Stimulated activated CD8-positive, alpha-beta memory T cell treated with anti-CD3 and anti-CD28 coated beads, Interleukin-12 subunit alpha, Interleukin-12 subunit beta, amount 100 ng/mL, for 24 hours (primary cell): Measurements from ENCODE around the gene ZNF132.
"Not testable (repeated sequence)": the region's sequence is repeated elsewhere in the genome, so short reads cannot be mapped to it uniquely, and the experiment has no call there.

Experiments
- DNase-seq: peaks from one replicate; pipeline ENCODE4 v3.0.0-alpha.2; 2020; ENCODE audit errors: extremely low read depth

Gene ZNF132

DNA sequence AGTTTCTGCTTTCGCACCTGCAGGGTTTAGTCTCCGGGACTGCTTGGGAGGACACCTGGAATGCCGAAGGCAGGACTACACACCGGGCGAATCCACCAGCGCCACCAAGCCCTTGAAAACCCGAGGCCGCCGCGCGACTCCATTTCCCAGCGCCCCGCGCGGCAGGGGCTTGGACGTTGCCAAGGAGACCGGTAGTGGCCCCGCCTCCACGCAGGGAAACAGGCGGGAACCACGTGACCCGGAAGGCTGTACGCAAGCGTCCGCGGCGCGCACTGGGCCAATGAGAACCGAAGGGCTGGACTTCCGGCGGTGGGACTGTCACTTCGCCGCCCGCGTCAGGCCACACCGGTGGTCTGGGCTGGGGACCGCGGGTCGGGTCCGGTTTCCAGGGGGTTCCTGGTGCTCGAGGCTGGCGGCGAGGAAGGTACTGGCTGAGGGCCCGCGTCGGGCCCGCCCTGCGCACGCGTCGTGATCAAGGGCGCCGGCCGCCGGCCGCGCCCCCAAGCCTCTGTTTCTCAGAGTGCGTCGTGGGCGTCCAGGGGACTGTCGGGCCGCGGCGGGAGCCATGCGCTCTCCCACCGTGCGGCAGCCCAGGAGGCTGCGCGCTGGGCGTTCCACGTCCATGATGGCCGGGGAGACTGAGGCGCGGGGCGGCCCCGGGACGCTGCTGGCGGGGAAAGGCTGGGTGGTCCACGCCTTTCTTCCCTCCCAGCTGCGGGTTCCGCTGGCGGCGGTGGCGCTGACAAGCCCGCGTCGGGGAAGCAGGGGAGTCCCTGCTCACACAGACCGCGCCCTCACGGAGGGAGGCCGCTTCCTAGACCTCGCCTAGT lies 27.0 kb upstream of the ZNF132 start, which contains the start of gene ZNF324:
TSS of gene ZNF324 (plus strand) at position 321 of the 830 bp plus-strand sequence. CDS start 2,106 bp downstream, outside the sequence.
- DNase-seq, result peak; percentile 96

DNA sequence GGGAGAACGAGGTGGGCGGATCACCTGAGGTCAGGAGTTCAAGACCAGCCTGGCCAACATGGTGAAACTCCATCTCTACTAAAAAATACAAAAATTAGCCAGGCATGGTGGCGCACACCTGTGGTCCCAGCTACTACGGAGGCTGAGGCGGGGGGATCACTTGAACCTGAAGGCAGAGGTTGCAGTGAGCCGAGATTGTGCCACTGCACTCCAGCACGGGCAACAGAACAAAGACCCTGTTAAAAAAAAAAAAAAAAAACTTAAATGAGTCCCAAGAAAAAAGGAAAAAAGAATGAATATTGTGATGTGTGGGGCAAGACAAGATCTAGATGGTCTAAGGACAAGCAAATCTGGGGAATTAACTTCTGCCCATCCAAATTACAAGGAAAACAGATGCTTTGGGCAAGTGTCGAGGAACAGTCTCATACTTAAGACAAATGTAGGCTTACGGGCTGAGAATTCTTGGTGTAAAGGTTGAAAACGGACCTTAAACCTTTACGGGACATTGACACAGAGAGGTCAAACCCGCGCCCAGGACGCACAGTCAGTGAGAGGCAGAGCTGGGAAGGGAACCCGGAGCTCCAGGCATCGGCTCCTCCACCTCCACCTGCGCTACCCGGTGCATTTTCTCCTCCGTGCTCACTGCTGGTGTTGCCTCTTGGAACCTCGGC lies 26.3 kb upstream of the ZNF132 start:
- DNase-seq, result no peak

DNA sequence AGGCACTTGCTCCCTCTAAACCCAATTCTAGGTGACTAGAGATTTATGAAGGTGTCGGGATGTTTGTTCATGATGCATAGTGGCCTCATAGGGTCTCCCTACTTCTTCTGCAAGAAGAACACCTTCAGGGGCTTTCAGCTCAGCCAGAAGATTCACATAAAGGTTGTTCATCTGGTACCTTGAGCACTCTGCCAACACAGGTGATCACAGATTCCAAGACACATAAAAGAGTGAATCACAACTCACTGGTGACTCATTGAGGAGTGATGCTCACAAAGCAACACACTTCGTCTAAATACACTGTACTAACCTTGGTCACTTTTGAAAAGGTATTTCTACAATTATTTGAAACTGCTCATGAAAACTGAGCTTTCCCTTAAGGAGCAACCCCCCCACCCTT lies 20.1 kb upstream of the ZNF132 start:
- DNase-seq, result no peak

DNA sequence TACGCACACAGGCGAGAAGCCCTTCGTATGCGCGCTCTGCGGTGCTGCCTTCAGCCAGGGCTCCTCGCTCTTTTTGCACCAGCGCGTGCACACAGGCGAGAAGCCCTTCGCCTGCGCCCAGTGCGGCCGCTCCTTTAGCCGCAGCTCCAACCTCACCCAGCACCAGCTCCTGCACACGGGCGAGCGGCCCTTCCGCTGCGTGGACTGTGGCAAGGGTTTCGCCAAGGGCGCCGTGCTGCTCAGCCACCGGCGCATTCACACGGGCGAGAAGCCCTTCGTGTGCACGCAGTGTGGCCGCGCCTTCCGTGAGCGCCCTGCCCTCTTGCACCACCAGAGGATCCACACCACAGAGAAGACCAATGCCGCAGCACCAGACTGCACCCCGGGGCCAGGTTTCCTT lies 16.2 kb upstream of the ZNF132 start:
- DNase-seq, result no peak

DNA sequence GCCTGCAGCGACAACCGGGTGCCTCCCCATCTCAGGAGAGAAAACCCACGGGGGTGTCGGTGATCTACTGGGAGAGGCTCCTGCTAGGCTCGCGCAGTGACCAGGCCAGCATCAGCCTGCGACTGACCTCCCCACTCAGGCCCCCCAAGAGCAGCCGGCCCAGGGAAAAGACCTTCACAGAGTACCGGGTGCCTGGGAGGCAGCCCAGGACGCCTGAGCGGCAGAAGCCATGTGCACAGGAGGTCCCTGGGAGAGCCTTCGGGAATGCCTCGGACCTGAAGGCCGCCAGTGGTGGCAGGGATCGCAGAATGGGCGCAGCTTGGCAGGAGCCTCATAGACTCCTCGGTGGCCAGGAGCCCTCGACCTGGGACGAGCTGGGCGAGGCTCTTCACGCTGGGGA lies 15.4 kb upstream of the ZNF132 start:
- no peak for DNase-seq

DNA sequence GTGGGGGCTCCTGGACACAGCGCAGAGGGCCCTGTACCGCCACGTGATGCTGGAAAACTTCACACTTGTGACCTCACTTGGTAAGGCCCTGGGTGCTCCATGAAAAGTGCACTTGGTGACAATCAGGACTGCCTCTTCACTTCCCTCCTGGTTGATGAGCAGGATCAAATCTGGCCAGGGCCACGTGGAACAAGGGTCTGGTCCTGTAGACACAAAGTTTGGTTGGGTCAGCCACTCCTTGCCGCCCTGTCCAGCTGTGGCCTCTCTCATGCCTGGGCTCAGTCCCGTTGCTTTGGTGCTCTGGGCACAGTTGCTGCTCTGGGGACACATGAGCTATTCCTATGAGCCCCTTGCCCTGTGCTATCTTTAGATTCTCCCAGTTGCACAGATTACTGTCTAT lies 13.8 kb upstream of the ZNF132 start:
- no peak for DNase-seq

DNA sequence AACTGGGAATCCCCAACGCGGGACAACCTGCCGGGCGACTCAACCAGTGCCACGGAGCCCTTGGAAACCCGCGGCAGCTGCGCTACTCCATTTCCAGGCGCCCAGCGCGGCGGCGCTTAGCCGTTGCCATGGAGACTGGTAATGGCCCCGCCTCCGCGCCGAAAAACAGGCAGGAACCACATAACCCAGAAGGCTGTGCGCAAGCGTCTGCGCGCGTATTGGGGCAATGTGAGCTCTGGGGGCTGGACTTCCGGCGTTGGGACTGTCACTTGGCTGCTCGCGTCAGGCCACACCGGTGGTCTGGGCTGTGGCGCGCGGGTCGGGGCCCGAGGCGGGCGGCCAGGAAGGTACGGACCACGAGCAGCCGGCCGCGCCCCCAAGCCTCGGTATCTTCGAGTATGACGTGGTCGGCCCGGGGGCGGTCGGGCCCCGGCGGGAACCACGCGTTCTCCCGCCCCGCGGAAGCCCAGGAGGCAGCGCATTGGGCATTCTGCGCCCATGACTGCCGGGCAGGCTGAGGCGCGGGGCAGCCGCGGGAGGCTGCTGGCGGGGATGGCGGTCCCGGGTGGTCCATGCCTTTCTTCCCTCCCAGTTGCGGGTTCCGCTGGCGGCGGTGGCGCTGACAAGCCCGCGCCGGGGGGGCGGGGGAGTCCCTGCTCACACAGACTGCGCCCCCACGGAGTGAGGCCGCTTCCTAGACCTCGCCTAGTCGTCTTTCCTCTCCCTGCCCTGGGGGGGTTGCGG lies 11.6 kb upstream of the ZNF132 start, which contains the start of gene ZNF324B:
TSS of gene ZNF324B (plus strand) at position 265 of the 744 bp plus-strand sequence. CDS start 2,080 bp downstream, outside the sequence.
- DNase-seq, result peak; percentile 95

DNA sequence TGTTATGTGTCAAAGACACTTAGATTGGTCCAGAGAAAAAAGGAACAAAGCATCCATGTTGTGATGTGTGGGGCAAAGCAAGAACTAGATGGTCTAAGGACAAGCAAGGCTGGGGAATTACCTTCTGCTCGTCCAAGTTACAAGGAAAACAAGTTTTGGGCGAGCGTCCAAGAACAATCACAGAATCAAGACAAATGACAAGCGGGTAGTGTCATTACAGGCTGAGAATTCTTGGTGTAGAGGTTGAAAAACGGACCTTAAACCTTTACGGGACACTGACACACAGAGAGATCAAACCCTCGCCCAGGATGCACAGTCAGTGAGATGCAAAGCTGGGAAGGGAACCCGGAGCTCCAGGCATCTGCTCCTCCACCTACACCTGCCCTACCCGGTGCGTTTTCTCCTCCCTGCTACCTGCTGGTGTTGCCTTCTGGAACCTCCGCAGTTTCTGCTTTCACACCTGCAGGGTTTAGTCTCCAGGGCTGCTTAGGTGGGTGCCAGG lies 11.0 kb upstream of the ZNF132 start:
- no peak for DNase-seq

DNA sequence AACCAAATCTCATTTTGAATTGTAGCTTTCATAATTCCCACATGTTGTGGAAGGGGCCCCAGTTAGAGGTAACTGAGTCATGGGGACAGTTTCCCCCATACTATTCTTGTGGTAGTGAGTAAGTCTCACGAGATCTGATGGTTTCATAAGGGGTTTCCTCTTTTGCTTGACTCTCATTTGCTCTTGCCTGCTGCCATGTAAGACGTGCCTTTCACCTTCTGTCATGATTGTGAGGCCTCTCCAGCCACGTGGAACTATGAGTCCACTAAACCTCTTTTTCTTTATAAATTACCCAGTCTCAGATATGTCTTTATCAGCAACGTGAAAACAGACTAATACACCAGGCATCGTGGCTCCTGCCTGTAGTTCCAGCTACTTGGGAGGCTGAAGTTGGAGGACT lies 10.0 kb upstream of the ZNF132 start:
- DNase-seq, result not testable (repeated sequence)

DNA sequence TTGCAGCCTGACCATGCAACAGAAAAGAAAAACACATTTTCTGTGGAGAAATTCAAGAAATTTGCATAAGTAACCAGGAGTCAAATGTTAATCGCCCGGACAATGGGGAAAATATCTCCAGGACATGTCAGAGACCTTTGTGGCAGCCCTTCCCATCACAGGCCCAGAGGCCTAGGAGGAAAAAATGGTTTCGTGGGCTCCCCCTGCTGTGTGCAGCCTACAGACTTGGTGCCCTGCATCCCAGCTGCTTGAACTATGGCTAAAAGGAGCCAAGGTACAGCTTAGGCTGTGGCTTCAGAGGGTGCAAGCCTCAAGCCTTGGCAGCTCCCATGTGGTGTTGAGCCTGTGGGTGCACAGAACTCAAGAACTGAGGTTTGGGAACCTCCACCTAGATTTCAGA lies 8.9 kb upstream of the ZNF132 start:
- not testable (repeated sequence) for DNase-seq

DNA sequence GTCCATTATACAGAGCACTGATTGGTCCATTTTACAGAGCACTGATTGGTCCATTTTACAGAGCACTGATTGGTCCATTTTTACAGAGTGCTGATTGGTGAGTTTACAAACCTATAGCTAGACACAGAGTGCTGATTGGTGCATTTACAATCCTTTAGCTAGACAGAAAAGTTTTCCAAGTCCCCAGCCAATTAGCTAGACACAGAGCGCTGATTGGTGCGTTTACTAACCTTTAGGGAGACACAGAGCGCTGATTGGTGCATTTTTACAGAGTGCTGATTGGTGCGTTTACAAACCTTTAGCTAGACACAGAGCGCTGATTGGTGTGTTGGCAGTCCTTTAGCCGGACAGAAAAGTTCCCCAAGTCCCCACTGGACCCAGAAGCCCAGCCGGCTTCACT lies 3.0 kb upstream of the ZNF132 start:
- not testable (repeated sequence) for DNase-seq

DNA sequence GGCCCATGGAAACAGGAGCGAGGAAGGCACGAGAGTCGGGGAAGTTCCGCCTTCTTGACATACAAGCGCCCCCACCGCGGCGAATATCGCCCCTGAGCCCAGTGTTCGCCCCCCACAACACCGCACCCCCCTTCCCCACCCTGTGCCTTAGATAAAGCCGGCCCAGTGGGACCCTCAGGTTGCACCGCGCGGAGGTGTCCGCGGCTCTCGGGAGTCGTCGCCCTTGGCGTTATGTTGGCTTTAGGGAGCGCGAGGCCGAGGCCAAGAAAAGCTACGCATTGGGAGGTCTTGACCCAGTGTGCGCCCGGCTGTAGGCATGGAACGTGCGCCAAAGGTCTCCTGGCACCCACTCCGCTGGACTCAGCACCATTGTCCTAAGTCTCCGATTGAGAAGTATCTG lies 603 bp upstream of the ZNF132 start:
- DNase-seq, result no peak

DNA sequence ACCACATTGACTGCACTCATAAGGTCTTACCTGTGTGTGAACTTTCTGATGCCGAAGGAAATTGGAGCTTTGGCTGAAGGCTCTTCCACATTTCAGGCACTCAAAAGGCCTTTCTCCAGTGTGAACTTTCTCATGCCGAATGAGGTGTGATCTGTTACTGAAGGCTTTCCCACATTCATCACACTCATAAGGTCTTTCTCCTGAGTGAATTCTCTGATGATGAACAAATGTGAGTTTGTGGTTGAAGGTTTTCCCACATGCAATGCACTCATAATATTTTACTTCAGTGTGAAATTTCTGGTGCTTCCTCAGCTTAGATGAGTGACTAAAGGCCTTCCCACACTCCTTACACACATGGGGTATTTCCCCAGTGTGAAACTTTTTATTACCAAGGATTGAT lies 5.7 kb downstream of the ZNF132 start:
- DNase-seq, result no peak

DNA sequence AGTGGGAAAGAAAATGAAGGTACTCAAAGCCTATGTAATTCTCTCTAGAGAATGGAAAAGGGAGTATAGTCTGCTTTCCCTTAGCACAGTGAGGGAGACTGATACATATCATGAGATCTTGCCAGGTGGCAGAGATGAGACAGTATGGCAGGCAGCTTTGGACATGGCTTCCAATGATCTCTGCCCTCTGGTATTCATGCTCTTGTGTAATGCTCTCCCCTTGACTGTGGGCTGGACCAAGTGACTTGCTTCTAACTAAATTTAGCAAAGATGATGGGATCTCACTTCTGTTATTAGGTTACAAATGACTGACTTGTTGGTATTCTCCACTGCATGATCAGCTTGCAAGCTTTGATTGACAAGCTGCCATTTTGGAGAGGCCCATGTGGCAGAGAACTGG lies 10.2 kb downstream of the ZNF132 start:
- no peak for DNase-seq

DNA sequence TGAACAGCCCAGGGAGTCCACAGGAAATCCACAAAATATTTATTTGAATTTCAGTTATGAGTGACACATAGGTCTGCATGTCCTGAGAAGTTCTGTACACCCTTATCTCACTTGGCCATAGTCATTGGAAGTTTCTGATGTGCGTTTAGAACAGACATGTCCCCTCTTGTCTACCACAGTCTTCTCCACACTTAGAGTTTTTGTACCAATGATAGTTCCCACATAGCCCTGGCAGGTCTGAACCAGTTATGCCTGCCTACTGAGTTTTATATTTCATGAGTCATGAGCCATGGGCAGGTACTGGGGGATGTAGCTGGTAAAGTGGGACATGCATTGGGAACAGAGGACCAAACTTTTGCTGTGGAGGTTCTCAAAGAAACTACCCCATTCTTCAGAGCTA lies 11.3 kb downstream of the ZNF132 start:
- no peak for DNase-seq

DNA sequence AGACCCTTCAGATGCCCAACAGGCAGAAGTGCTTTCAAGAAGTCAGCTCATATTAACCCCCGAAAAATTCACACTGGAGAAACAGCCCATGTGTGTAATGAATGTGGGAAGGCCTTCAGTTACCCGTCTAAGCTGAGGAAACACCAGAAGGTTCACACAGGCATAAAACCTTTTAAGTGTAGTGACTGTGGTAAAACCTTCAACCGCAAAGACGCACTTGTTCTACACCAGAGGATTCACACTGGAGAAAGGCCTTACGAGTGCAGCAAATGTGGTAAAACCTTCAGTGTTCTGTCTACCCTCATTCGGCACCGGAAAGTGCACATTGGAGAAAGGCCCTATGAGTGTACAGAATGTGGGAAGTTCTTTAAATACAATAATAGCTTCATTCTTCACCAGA lies 22.9 kb downstream of the ZNF132 start:
- DNase-seq, result no peak

DNA sequence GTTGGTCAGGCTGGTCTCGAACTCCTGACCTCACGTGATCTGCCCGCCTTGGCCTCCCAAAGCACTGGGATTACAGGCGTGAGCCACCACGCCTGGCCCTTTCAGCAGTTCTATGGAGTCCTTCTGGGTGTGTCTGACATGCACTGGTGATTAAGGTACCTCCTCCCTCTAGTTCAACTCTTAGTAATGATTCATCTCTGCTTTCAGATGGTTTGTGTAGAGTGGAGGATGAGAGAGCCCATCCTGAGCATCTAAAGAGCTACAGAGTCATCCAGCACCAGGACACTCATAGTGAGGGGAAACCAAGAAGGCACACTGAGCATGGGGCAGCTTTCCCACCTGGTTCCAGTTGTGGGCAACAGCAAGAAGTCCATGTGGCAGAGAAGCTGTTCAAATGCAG lies 23.3 kb downstream of the ZNF132 start:
- DNase-seq, result no peak

DNA sequence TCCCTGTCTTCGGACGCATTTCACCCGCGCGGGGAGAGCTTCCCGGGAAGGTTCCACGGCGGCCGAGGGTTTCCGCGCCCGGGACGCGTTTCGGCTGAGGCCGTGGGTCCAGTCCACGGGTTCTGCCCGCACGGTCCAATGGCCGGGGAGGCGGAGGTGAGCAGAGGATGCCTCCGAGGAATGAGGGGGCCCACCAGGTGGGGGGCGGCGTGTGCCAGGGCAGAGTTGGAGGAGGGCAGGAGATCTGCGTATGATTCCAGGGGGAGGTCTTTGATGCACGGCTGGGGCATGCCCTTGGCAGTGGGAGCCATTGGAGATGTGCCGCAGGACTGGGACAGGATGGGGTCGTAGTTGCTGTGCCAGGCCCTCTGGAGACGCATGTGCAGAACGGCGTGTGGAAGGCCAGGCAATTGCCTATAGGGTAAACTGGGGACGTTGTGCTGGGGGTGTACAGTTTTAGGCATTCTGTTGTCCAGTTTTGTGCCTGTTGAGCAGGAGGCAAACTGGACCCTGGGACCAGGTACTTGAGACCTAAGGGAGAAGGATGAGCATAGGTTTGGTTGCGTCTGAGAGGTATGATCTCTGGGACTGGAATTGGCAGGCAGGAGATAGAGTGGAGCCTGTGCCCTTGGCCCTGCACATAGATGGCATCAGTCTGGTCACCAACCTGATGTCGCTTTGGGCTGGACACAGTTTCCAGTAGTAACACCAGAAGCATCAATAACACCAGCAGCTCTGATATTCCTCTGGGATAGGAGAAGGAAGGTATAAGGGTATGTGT lies 30.8 kb downstream of the ZNF132 start:
- DNase-seq, result no peak

DNA sequence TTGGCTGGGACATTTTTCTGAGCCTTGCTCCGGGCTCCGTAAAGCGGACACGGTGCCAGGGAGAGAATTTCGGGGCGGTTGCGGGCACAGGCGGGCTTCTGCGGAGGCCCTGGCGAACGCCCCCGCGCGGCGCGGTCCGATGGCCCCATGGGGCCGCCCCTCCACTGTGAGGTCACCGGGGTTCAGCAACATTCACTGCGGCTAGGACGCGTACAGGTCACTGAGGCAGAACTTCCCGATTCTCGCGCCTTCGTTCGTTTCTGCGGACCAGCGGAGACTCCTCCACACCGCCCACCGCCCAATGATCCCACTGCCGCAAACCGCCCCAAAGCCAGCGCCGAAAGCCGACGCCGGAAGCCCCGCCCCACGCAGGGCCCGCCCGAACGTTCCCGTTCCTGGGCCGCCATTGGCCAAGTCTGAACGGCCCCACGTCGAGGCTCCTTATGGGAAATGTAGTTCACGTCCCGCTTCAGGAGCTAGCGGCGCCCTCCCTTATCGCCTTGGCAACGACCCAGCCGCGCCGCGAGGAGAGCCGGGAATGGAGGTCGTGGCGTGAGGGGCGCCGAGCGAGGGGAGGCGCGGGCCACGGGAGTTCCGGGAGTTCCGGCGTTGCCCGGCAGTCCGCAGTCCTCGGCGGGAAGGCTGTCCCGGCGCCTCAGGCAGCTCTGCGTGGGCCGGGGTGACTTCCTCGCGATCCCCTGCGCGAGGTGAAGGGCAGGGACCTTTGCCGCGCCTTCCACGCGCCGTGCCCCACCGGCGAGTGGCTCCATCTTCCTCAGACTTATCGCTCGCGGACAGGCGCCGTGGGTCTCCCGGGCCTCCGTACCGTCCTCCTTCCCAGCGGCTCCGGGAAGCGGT lies 31.6 kb downstream of the ZNF132 start, which contains the start of gene ZNF584:
TSS of gene ZNF584 (plus strand) at position 498 of the 858 bp plus-strand sequence. CDS start 499 bp downstream, outside the sequence.
- peak; percentile 89 for DNase-seq

DNA sequence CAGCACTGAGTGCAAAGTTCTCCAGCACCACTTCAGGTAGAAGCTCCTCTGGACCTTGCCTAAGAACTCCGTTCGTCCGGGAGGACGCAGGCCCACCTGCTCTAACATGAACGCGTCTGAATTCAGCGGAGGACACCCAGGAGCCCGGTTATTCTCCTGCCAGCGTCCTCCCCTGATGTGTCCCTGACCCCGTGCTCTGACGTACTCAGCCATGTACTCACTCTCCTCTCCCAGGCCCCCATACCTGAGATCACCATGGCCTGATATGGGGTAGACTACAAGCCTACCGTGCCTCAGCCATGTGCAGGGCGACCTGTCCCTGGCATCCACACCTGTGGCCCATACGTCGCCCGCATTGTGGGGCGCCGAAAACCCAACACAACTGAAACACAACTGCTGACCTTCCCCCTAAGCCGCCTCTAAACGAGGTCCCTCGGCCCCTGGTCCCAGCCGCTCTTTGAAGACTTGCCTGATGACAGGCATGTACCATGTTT lies 32.2 kb downstream of the ZNF132 start:
- no peak for DNase-seq
